Measurements from ENCODE around the gene CYB5A.

The CYB5A gene

DNA sequence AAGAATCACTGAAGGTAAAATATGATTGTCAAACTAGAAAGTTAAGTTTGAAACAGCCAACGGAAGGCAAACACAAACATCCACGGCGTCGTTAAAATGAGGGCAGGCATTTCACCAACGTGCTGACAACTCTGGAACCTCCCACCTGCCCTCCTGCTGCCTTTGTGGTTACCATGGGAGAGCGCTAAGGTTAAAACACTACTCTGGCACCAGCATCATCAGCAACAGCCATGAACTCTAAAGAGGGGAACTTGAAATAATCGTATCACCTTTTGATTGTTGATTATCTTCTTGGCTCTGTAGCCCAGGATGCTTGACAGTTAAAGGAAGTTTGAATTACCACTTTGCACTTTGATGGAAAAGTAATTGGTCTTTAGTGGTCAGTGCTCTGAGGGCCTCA is 34.7 kb downstream of the CYB5A start:
- Mint-ChIP-seq H3K36me3 (peaks cover 13% of the 10 kb centered on the region), H3K4me1 (no peaks in the 10 kb centered on the region), H3K27me3 (no peaks in the 10 kb centered on the region), H3K27ac (no peak overlapping the region), H3K4me3 (no peak overlapping the region), H3K9me3 (no peaks in the 10 kb centered on the region)
- no peak for DNase-seq (ENCODE audit: low spot score in 2 of 2)
- ATAC-seq (ENCODE audit: low read depth) = no peak

DNA sequence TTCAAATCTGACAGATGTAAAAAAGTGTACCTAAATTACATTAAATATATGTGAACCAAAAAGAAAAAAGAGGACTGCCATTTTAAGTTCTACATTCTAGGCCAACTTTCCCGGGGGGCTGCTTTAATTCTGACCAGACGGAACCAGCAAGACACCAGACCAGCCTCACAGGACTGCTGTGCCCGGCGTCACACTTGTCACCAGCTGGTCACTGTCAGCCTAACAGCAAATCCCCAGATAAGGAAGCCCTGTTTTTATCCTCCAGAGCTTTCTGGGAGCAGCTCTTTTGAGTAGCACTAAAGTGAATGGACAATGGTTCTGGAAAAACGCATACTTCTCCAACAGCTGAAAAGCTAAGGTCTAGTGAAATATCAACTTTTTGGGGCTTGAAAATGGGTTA is 35.6 kb downstream of the CYB5A start:
- no peak for DNase-seq (ENCODE audit: low spot score in 2 of 2)
- peaks cover 10% of the 10 kb centered on the region for H3K36me3 Mint-ChIP-seq

DNA sequence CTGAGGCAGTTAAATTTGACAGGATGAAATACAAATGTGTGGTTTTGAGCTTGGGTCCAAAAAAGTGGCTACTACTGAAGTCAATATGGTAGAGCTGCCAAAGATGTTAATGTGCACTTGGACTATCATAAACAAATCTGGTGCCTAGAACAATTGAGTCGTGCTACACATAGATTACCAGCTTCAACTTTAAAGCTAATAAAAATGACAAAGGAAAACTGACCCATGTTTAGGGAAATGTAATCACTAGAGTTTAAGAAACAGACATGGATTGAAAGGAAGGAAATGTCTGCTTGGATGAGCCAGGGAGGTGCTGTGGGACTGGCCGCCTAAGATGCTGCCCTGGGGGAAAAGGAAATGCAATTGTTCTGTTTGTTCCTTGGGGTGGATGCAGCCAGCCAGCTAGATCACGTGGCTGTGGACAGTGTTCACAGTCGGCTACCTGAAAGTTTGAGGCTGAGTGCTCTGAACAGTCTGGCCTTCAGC is 36.6 kb downstream of the CYB5A start:
- Mint-ChIP-seq H3K9me3 (no peaks in the 10 kb centered on the region), H3K36me3 (peaks cover 10% of the 10 kb centered on the region), H3K4me3 (no peak overlapping the region), H3K27ac (no peak overlapping the region), H3K4me1 (no peaks in the 10 kb centered on the region), H3K27me3 (no peaks in the 10 kb centered on the region)
- ATAC-seq (ENCODE audit: low read depth) (no peak), DNase-seq (ENCODE audit: low spot score in 2 of 2) (no peak)

More for the DNA sequence above, 35.6 kb downstream of the CYB5A start:
- Mint-ChIP-seq H3K4me1 (no peaks in the 10 kb centered on the region), H3K4me3 (no peak overlapping the region), H3K27ac (no peak overlapping the region), H3K9me3 (no peaks in the 10 kb centered on the region), H3K27me3 (no peaks in the 10 kb centered on the region)
- ATAC-seq (ENCODE audit: low read depth) = no peak

DNA sequence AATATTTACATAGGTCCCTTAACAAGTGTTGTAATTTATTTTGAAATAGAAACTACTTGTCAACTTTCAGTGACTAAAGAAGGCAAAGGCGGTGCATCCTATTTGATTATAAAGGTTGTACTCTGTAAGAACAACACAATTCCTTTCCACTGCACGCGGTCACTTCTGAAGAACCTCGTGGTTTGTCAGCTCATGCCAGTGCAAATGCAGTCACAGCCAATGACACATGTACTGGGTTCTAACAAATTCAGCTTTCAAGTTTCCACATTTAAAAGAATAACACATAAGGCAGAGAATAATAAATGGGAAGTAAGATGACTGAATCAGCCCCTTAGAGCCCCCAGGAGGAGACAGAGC is 39.7 kb downstream of the CYB5A start:
- Mint-ChIP-seq H3K36me3 (peaks cover 13% of the 10 kb centered on the region), H3K27ac (peak overlapping the region; percentile 35), H3K4me3 (no peak overlapping the region), H3K9me3 (no peaks in the 10 kb centered on the region), H3K27me3 (peaks cover 1% of the 10 kb centered on the region), H3K4me1 (no peaks in the 10 kb centered on the region)
- DNase-seq (ENCODE audit: low spot score in 2 of 2) (no peak), ATAC-seq (ENCODE audit: low read depth) (no peak)

DNA sequence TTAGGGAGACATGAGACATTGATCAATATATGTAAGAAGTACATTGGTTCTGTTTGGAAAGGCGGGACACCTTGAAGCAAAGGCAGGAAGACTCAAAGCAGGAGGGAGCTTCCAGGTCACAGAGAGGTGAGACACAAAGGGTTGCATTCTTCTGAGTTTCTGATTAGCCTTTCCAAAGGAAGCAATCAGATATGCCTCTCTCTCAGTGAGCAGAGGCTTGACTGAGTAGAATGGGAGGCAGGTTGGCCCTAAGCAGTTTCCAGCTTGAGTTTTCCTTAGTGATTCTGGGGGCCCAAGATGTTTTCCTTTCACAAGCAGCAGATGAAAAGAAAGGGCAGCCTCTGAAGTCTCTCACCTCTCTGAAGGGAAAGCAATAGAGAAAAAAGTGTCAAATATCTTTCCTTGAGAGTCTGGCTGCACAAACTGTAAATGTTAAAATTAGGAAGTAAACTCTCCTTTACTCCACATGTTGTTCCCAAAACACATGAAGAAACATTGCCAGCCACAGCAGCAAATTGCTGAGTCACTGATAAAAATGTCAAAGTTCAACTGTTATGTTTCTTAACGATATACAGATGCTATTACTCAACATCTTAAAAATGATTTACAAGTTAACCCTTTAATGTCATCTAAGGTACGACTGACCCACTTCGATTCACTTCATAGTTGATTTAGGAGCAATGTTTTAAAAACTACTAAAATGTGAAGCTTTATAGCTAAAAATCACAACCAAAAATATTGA is 40.3 kb downstream of the CYB5A start:
- H3K9me3 Mint-ChIP-seq = no peaks in the 10 kb centered on the region
- H3K36me3 Mint-ChIP-seq = peaks cover 11% of the 10 kb centered on the region
- ATAC-seq (ENCODE audit: low read depth) (no peak), DNase-seq (ENCODE audit: low spot score in 2 of 2) (no peak)
- no peaks in the 10 kb centered on the region for H3K4me1 Mint-ChIP-seq
- no peak overlapping the region for H3K27ac Mint-ChIP-seq
- H3K27me3 Mint-ChIP-seq = peaks cover 2% of the 10 kb centered on the region
- no peak overlapping the region for H3K4me3 Mint-ChIP-seq

DNA sequence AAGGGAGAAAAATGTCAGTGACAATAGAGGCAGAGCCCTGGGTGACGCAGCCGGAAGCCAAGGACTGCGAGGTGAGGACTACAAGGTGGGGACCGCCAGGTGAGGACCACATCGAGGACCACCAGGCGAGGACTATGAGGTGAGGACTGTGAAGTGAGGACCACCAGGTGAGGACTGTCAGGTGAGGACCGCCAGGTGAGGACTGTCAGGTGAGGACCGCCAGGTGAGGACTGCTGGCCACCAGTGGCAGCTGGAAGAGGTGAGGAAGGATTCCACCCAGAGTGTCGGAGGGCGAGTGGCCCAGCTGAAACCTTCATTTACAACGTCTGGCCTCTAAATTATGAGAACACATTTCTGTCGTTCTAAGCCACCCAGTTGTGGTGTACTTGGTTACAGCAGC is 41.6 kb downstream of the CYB5A start:
- no peak overlapping the region for H3K27ac Mint-ChIP-seq
- H3K4me3 Mint-ChIP-seq = no peak overlapping the region
- peaks cover 2% of the 10 kb centered on the region for H3K27me3 Mint-ChIP-seq
- H3K9me3 Mint-ChIP-seq = no peaks in the 10 kb centered on the region
- ATAC-seq (ENCODE audit: low read depth) (no peak), DNase-seq (ENCODE audit: low spot score in 2 of 2) (no peak)
- H3K36me3 Mint-ChIP-seq = peaks cover 11% of the 10 kb centered on the region
- no peaks in the 10 kb centered on the region for H3K4me1 Mint-ChIP-seq

DNA sequence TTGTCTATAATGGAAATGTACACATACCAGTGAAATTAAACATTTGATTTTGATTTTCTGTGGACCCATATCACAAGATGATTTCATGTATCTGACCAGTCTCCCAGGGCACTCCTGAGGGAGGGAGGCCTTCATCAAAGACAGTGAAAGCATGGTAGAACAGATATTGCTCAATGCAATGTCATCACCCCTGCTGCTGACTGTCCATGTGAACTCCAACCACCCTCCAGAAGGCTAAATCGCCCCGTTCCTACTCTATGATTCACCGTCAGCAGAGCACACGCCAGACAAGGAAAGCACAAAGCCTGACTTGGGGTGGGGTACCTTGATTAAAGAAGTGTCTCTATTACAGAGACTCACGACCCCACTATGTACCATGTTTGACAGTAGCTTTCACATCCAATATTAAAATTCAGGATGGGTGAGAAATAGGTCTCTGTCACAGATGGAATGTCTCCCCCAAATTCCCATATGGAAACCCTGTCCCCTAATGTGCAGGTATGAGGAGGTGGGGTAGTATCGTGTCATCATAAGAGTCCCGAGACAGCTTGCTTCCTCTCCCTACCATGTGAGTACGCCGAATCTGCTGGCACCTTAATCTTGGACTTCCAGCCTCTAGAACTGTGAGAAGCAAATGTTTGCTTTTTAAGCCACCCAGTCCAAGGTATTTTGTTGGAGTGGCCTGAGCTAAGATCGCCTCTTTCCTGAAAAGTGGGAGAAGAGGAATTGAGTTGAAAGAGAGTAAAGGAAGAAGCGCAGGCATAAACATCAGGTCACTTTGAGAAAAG is 42.4 kb downstream of the CYB5A start:
- DNase-seq (ENCODE audit: low spot score in 2 of 2) (no peak), ATAC-seq (ENCODE audit: low read depth) (no peak)
- Mint-ChIP-seq H3K36me3 (peaks cover 11% of the 10 kb centered on the region), H3K27ac (no peak overlapping the region), H3K4me1 (peaks cover 3% of the 10 kb centered on the region), H3K27me3 (peaks cover 2% of the 10 kb centered on the region), H3K4me3 (no peak overlapping the region), H3K9me3 (no peaks in the 10 kb centered on the region)

DNA sequence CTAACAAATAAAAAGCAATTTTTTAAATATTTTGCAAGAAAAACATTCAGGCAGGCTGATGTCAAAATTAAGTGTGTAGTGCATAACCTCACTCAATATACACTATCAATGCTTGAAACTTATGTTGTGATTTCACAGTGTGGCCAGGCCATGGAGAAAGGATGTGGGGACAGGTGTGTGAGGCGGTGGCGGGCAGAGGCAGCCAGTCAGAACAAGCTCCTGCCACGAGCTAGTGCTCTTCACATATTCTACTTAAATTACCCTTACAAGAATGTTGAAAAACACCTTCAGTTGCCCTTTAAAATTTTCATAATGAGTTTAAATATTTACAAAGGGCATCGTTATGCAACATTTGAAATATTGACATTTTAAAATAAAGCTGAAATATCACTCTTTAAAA is 43.2 kb downstream of the CYB5A start:
- ATAC-seq (ENCODE audit: low read depth) = peak; percentile 34
- no peak for DNase-seq (ENCODE audit: low spot score in 2 of 2)
- peaks cover 11% of the 10 kb centered on the region for H3K36me3 Mint-ChIP-seq
- no peak overlapping the region for H3K27ac Mint-ChIP-seq
- H3K9me3 Mint-ChIP-seq = no peaks in the 10 kb centered on the region
- no peak overlapping the region for H3K4me3 Mint-ChIP-seq
- peaks cover 3% of the 10 kb centered on the region for H3K4me1 Mint-ChIP-seq
- peaks cover 4% of the 10 kb centered on the region for H3K27me3 Mint-ChIP-seq

DNA sequence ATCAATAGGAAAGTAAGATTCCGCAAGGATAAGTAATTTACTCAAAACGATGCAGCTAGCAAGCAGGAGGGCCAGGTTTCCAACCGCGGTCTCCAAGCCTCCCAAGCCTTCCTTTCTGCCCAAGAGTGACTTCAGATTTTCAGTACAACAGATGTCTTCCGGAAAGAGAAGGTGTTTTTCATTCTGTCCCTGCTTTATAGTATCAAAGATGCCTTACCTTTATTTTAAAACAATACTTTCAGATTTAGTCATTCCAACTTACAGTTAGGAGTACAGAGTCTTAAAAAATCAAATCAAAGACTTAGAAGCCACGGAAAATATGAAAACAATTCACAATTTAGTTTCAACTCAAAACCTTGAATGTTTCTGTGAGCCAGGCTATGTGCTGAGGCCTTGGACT is 43.6 kb downstream of the CYB5A start:
- Mint-ChIP-seq H3K27me3 (peaks cover 4% of the 10 kb centered on the region), H3K9me3 (no peaks in the 10 kb centered on the region), H3K36me3 (peaks cover 11% of the 10 kb centered on the region), H3K4me1 (peaks cover 3% of the 10 kb centered on the region), H3K4me3 (no peak overlapping the region), H3K27ac (no peak overlapping the region)
- ATAC-seq (ENCODE audit: low read depth) (no peak), DNase-seq (ENCODE audit: low spot score in 2 of 2) (no peak)

DNA sequence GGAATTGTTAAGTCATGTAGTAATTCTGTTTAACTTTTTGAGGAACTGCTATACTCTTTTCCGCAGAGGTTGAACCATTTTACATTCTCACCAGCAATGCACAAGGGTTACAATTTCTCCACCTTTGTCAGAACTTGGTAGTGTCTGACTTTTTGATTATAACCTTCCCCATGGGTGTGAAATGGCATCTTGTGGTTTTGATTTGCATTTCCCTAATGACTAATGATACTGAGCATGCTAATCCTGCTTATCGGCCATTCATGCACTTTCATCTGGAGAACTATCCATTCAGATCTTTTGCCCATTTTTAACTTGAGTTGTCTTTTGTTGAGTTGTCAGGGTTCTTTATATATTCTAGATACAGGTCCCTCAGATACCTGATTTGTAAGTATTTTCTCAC is 47.2 kb downstream of the CYB5A start:
- DNase-seq (ENCODE audit: low spot score in 2 of 2) (no peak), ATAC-seq (ENCODE audit: low read depth) (no peak)
- peaks cover under 1% of the 10 kb centered on the region for H3K36me3 Mint-ChIP-seq
- H3K27me3 Mint-ChIP-seq = peaks cover 10% of the 10 kb centered on the region
- no peak overlapping the region for H3K4me3 Mint-ChIP-seq
- H3K27ac Mint-ChIP-seq = no peak overlapping the region
- H3K4me1 Mint-ChIP-seq = peaks cover 3% of the 10 kb centered on the region
- H3K9me3 Mint-ChIP-seq = no peaks in the 10 kb centered on the region

DNA sequence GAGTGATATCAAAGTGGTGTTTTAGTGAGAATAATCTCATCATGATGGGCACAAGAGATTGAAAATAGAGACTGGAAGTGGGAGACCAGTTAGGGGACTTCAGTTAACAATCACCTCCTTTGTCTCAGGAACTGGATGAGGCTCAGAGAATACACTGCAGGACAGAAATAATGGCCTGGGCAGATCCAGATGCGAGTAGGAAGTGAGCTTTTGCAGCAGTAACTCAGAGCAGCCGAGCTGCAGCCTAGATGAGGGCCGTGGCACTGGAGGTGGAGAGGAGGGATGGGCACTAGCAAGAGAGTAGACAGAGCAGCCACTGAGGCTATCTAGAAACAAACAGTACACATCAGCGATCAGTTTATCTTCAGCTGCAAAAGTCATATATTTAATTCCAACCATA is 48.6 kb downstream of the CYB5A start:
- H3K4me1 Mint-ChIP-seq = peaks cover 3% of the 10 kb centered on the region
- DNase-seq (ENCODE audit: low spot score in 2 of 2) (no peak), ATAC-seq (ENCODE audit: low read depth) (no peak)
- no peak overlapping the region for H3K4me3 Mint-ChIP-seq
- peaks cover 14% of the 10 kb centered on the region for H3K27me3 Mint-ChIP-seq
- no peak overlapping the region for H3K27ac Mint-ChIP-seq
- no peaks in the 10 kb centered on the region for H3K9me3 Mint-ChIP-seq
- no peaks in the 10 kb centered on the region for H3K36me3 Mint-ChIP-seq

DNA sequence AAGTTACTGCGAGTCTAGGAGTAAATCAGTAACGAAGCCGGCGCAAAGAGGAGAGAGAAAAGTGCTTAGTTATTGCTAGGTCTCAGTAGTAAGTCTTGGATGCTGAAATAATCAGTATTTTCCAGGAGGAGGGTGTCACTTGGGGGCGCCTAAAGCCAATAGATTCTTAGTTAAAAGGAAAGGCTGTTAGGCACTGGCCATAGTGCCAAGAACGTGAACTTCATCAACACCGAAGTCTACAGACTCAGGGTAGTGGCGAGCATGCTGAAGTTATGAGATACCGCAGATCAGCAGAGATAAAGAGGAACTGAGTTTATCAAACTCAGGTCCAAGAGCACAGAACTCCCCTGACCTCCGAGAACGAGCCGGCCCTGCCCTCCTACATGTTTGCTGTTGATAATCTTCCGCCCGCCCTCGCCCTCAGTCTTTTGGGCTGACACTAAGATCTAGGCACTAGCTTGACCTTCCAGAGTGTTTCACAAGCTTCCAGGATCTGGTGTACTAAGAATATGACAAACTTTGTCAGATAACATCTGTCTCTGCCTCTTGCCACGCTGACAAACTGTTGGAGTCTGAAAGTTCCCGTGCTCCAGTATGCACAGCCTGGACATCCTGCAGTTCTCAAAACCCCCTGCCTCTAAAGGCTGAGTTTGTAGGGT is 49.2 kb downstream of the CYB5A start:
- Mint-ChIP-seq H3K4me3 (no peak overlapping the region), H3K36me3 (no peaks in the 10 kb centered on the region), H3K27ac (no peak overlapping the region), H3K27me3 (peaks cover 17% of the 10 kb centered on the region), H3K4me1 (peaks cover 3% of the 10 kb centered on the region), H3K9me3 (no peaks in the 10 kb centered on the region)
- DNase-seq (ENCODE audit: low spot score in 2 of 2) = no peak
- ATAC-seq (ENCODE audit: low read depth) = no peak

DNA sequence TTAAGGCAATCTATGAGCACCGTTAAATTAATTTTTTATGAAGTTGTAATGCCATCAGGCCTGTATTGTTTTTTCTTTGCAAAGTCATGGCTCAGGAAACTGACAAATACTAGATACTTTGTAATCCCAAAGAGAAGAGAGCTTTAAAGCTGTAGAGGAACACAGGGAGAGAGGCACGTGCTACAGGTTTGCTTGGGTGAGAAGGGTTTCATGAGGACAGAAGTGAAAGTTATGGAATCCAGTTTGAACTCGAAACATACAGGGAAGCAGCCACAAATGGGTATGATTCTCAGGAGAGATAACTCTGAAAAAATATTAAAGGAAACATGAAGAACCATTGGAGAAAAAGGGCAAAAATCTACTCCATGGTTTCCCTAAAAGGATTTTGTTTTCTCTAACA is 49.8 kb downstream of the CYB5A start:
- no peak overlapping the region for H3K27ac Mint-ChIP-seq
- H3K4me3 Mint-ChIP-seq = no peak overlapping the region
- H3K4me1 Mint-ChIP-seq = peaks cover 3% of the 10 kb centered on the region
- H3K27me3 Mint-ChIP-seq = peaks cover 18% of the 10 kb centered on the region
- H3K36me3 Mint-ChIP-seq = no peaks in the 10 kb centered on the region
- no peaks in the 10 kb centered on the region for H3K9me3 Mint-ChIP-seq
- DNase-seq (ENCODE audit: low spot score in 2 of 2) = no peak
- no peak for ATAC-seq (ENCODE audit: low read depth)

DNA sequence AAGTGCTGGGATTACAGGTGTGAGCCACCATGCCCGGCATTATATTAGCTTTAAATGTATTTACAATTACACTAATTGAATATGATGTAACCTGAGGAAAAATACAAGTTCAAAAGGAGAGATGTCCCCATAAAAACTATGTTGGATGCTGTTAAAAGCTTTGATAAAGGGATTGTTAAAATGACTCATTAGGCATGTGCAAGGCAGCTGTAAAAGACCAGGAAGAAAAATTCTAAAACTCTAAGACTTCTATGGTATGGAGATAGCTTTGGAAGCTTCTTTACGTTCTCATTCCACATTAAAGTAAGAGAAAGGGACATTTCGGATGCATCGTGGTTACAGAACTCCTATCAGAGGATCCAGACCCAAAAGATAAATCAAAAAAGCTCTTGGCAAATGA is 50.3 kb downstream of the CYB5A start:
- Mint-ChIP-seq H3K36me3 (no peaks in the 10 kb centered on the region), H3K27ac (no peak overlapping the region), H3K27me3 (peaks cover 19% of the 10 kb centered on the region), H3K9me3 (no peaks in the 10 kb centered on the region), H3K4me3 (no peak overlapping the region), H3K4me1 (peaks cover 3% of the 10 kb centered on the region)
- no peak for ATAC-seq (ENCODE audit: low read depth)
- no peak for DNase-seq (ENCODE audit: low spot score in 2 of 2)

All from memory B cell (primary cell).